EL (cell line): ENCODE results near the gene DDR2.
"Not testable (repeated sequence)": the region's sequence is repeated elsewhere in the genome, so short reads cannot be mapped to it uniquely, and the experiment has no call there.

Source experiments
- DNase-seq: peaks from one replicate; pipeline ENCODE4 v3.0.0-alpha.2; 2016

Gene DDR2

DNA sequence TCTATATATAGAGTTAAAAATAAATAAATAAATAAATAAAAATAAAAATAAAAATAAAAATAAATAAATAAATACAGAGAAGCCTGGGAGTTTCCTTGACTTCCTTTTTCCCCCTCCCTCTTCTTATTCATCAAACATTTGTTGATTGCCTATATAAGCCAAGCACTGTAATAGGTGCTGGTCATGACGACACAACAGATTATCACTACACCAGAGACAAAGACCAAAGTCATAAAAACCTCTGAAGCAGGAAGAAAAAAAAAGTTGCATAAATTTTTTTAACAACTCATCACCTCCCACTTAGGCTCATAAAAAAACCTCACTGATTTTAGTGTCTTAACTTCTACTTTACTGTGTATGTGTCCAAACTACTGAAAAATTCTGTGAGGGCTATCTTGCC lies 95.2 kb downstream of the DDR2 start:
- not testable (repeated sequence) for DNase-seq

- no peak for DNase-seq
Measured at GRCh38 chr1:162728573-162728972, 96.3 kb downstream of the DDR2 start.

- DNase-seq = not testable (repeated sequence)
Measured at GRCh38 chr1:162729195-162729774, 97.0 kb downstream of the DDR2 start.

GRCh38 chr1:162732094-162732493 lies 99.8 kb downstream of the DDR2 start:
- DNase-seq = no peak

GRCh38 chr1:162732566-162733335 lies 100.5 kb downstream of the DDR2 start:
- no peak for DNase-seq

GRCh38 chr1:162733336-162733590 lies 101.0 kb downstream of the DDR2 start:
- DNase-seq = no peak

GRCh38 chr1:162734047-162734446 lies 101.8 kb downstream of the DDR2 start:
- no peak for DNase-seq

DNA sequence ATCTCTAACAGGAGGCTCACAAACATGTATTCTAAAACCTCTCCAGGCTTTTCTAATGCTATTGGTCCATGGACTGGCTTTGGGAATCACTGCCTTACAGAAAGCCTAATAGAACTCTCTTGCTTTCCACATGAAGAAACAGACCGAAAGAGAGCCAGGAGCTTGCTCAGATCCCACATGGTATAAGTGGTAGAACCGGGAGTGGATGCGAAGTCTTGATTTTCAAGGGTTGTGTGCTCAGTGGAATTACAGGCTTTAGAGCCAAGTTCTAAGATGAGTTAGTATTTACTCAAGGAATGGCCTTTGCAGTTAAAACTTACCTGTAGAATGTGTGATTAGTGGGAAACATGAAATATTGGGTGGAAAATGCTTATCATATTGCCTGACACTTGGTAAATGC lies 103.9 kb downstream of the DDR2 start:
- DNase-seq = no peak

DNA sequence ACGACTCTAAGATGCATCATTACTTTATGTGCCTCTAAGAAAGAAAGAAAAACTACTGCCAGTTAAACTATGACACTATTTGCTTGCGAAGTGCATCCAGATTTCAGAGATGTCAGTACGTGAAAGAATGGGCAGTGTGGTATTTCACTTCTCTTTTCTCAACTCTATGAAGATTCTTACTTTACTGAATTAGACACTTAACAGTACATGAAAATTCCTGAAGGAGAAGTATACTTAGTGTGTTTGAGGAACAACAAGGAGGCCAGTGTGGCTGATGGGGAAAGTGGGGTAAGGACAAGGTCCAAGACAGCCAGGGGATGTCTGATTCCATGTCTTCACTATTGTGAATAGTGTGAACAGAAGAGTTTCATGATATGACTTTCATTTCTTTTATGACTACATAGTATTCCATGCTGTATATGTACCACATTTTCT lies 104.4 kb downstream of the DDR2 start:
- DNase-seq = no peak

DNA sequence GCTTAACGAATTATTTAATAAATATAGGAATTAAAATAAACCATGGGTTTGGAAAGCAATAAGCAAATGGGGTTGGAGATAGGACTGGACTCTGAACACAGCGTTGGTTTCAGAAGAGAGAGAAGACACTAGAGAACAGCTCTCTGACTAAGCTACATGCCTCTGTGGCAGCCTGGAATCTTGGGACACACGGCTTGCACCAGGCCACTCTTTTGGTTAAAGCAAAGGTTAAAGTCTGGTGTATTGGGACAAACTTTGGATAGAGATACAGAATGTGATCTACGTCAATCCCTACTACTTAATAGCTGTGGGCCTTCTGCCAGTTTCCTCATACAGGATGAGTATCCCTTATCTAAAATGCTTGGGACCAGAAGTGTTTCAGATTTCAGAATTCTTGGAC lies 108.5 kb downstream of the DDR2 start:
- DNase-seq = no peak

- DNase-seq = no peak
Measured at GRCh38 chr1:162741574-162741973, 109.3 kb downstream of the DDR2 start.

DNA sequence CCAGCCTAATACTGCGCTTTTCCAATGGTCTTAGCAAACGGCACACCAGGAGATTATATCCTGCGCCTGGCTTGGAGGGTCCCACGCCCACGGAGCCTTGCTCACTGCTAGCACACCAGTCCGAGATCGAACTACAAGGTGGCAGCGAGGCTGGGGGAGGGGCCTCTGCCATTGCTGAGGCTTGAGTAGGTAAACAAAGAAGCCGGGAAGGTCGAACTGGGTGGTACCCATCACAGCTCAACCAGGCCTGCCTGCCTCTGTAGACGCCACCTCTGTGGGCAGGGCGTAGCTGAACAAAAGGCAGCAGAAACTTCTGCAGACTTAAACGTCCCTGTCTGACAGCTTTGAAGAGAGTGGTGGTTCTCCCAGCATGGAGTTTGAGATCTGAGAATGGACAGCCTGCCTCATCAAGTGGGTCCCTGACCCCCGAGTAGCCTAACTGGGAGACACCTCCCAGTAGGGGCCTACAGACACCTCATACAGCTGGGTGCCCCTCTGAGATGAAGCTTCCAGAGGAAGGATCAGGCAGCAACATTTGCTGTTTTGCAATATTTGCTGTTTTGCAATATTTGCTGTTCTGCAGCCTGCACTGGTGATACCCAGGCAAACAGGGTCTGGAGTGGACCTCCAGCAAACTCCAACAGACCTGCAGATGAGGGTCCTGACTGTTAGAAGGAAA lies 114.1 kb downstream of the DDR2 start:
- DNase-seq = not testable (repeated sequence)

- DNase-seq = peak; percentile 14
Measured at GRCh38 chr1:162753001-162753658, 120.9 kb downstream of the DDR2 start.

- DNase-seq = peak; percentile 37
Measured at GRCh38 chr1:162753998-162754585, 121.8 kb downstream of the DDR2 start.

GRCh38 chr1:162755306-162755705 lies 123.0 kb downstream of the DDR2 start:
- DNase-seq = peak; percentile 27

- DNase-seq = peak; percentile 61
Measured at GRCh38 chr1:162756523-162756922, 124.3 kb downstream of the DDR2 start.

DNA sequence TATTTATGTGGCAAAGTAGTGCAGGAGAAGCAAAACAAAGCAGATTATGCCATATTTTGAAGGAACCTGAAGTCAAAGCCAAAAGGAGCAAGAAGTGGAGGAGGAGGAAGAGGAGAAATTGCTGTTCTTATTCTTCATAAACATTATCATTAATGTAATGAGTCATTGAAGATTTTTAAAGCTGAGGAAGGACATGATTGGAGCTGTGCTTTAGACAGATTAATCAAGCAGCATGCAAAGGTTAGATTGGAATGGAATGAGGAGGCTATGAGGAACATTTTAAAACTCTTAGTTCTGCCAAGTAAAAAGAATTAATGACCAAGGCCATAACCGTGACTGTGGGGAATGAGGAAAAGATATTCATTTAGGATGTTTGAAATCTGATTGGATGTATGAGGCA lies 125.2 kb downstream of the DDR2 start:
- no peak for DNase-seq

DNA sequence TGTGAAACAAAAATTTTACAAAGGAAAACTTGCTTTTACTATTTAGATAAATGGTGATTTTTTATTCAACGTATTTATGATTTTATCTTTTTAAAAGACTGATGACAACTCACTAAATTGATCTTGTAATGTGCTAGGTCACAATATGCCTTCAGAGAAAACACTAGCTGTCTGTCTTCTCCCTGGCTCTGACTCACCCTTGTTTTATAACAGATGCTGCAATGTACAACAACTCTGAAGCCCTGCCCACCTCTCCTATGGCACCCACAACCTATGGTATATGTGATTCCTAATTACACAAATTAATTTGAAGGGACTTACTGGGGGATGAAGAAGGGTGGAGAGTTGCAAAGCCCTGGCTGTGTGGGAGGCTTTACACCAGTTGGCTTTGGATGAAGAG lies 133.5 kb downstream of the DDR2 start:
- no peak for DNase-seq

GRCh38 chr1:162772571-162773154 lies 140.4 kb downstream of the DDR2 start:
- no peak for DNase-seq

- no peak for DNase-seq
Measured at GRCh38 chr1:162774007-162774406, 141.7 kb downstream of the DDR2 start.

- no peak for DNase-seq
Measured at GRCh38 chr1:162779043-162779442, 146.8 kb downstream of the DDR2 start.

- no peak for DNase-seq
Measured at GRCh38 chr1:162782671-162783070, 150.4 kb downstream of the DDR2 start.

DNA sequence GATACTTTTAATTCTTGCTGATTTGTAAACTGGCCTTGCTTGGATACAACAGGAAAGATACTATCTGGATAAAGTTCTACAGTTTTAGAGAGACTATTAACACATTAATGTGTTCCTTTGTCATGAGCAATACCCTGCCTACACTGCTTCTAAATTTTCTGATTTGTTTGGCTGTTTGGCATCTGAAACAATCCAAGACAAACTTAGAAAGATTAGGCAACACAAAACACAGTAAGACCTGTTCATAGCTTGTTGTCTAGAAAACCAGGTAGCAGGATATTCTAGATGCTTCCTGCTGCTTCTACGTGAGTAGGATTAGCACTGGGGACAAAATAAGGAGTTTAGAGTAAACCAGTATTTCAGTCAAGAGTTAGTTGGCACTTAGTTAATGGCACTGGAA lies 152.7 kb downstream of the DDR2 start:
- DNase-seq = not testable (repeated sequence)
